Measurements from ENCODE around the gene PAPLN.

The PAPLN gene

DNA sequence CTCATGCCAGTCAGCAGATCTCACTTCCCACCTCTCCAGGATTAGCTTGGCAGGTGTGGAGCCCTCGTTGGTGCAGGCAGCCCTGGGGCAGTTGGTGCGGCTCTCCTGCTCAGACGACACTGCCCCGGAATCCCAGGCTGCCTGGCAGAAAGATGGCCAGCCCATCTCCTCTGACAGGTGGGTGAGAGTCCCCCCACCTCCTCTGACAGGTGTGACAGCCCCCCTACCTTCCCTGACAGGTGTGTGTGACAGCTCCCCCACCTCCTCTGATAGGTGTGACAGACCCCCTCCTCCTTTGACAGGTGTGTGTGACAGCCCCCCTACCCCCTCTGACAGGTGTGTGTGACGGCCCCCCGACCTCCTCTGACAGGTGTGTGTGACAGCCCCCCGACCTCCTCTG is 26.3 kb downstream of the PAPLN start:
- no peak for DNase-seq

DNA sequence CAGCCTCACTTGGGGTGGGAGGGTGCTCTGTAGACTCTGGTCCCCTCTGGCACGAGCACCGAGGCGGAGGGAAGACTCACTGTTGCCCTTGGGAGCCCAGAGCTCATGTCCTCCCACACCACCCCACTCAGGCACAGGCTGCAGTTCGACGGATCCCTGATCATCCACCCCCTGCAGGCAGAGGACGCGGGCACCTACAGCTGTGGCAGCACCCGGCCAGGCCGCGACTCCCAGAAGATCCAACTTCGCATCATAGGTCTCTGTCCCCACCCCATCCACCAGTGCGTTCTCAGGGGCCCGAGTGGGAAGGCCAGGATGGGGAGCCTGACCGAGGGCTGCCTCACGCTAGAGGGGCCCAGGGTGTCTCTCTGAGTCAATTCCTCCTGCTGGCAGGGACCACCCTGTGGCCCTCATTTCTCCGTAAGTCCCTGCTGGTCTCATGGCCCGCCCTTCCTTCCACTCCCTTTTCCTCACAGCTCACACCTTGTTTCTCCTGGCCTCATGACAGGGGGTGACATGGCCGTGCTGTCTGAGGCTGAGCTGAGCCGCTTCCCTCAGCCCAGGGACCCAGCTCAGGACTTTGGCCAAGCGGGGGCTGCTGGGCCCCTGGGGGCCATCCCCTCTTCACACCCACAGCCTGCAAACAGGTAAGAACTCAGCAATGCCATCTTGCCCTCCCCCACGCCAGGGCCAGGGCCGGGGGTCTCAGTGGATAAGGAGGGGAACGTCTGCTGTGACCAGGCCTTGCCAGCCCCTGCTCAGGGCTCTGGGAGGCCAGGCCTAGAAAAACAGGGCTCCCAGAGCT is 27.0 kb downstream of the PAPLN start:
- DNase-seq: no peak

DNA sequence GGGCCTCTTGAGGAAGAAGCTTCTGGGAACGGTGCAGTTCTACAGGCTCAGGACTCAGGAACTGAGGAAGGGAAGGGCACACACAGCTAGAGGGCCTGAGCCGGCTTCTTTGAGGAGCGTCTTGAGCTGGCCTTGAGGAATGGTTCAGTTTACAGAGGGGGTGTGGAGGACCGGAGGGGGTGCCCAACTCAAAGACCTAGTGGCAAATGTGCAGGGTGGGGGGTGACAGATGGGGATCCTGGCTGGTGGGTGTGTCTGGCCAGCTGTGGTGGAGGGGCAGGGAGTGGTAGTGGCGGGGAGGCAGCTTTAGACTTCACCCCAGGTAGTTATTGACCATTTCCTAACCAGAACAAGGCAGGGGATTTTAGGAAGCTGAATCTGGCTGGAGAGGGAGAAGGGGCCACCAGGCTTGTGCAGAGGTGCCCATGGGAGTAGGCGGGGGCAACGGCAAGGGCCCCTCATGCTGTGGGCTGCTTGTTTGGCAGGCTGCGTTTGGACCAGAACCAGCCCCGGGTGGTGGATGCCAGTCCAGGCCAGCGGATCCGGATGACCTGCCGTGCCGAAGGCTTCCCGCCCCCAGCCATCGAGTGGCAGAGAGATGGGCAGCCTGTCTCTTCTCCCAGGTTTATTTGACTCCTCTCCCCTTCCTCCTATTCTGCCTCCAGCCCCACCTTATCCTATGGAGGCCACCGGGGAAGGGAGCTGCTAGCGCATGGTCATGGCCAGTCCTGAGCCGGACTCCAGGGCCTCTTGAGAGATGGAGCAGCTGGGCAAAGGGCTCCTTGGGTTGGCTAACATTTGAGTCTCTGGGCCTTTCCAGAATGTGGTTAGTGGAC is 27.8 kb downstream of the PAPLN start:
- no peak for DNase-seq

DNA sequence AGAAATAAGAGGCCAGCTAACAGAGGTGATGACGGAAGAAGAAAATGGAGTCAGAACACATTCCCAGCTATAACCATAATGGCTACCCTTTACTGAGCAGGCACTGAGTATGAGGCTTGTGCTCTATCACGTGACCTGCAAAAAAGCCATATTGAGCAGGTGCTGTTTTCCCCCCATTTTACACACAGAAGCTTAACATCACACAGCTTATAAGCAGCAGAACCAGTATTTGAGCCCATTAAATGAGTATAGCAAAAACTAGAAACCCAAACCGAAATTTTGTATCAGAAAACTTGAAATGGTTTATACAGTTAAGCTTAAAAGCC is 28.4 kb downstream of the PAPLN start:
- DNase-seq: no peak

DNA sequence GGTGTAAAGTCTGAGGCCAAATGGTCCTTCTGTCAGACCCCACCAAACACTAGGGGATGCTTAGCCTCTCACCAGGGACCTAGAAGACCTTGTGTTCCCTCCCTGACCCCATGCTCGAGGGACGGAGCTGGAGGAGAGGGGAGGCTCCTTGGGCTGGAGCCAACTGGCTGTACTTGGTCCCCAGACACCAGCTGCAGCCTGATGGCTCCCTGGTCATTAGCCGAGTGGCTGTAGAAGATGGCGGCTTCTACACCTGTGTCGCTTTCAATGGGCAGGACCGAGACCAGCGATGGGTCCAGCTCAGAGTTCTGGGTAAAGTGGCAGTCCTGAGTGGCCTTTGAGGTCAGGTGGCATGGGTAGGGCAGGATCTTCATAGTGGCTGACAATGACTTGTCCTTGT is 29.0 kb downstream of the PAPLN start:
- DNase-seq: no peak

DNA sequence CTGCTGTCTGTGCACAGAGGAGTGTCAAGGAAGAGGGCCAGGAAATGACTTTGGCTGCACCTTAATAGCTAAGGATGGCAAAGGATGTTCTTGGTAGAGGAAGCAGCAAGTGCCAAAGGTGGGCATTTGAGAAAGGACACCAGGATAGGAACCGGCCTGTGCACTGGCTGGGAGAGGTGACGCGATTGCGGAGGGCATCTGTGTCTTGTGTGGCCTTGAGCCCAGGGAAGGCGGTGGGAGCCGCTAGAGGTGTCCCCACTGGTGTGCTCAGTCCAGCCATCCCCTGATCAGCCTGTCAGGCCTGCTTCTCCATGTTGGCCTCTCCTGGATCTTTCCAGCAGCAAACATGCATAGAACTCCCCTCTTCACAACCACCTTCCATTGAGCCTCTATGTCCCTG is 30.2 kb downstream of the PAPLN start:
- DNase-seq: no peak

DNA sequence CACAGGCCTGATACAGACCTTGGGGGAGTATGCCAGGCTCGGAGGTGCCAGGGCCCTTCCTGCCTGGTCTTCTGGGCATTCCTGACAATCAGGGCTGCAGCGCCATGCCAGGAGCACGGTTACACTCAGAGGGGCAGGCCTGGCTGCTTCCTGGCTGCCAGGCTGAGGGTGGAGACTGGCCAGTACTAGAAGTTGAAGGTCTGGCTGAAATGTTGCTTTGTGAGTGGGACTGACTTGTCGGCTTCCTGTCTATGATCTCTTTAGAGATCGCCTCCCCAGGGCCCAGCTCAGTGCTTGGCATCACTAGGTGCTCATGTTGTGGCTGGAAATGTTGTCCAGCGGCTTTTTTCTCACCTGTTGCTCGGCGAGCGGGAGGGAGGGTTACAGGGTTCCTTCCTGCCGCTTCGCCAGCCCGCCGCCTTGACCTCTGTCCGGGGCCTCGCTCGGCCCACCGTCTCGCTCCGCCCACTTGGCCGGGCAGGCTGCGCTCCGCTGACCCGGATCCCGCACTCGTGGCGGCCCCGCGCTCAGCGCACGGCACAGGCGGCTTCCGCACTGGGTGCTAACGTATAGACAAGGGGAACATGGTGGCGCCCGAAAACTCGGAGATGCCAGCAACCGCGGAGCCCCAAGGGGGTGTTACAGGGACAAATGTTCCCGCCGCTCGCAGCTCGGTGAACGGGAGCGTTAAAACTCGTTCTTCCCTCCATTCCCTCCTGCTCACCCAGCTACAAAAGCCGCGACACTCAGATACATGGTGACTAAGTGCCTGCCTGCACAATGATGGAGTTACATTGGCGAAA is 32.6 kb downstream of the PAPLN start:
- DNase-seq: no peak

DNA sequence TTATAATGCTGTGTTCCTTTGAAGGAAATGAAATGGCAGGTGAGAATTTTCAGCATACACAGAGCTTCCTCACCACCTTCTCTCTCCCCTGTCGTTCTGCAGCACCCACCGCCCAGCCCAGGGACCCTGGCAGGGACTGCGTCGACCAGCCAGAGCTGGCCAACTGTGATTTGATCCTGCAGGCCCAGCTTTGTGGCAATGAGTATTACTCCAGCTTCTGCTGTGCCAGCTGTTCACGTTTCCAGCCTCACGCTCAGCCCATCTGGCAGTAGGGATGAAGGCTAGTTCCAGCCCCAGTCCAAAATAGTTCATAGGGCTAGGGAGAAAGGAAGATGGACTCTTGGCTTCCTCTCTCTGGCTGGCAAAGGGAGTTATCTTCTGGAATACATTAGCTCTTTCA is 35.1 kb downstream of the PAPLN start:
- DNase-seq: no peak

DNA sequence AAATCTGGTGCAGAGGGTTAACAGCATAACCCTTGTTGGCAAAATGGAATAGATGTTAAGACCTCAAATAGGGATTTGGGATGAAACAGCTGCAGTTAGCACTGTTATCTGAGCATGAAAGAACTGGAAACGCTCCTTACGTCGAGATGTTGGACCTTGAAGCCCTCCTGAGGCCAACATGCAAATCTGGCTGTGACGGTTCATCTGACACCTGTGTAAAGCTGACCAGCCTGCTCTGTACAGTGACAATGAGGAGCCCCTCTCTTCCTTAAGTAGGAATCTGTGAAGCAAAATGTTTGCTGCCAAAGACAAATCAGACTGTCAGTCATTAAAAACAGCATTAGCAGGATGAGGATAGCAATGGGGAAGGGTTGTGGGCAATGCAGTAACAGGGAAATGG is 36.5 kb downstream of the PAPLN start:
- DNase-seq: no peak

DNA sequence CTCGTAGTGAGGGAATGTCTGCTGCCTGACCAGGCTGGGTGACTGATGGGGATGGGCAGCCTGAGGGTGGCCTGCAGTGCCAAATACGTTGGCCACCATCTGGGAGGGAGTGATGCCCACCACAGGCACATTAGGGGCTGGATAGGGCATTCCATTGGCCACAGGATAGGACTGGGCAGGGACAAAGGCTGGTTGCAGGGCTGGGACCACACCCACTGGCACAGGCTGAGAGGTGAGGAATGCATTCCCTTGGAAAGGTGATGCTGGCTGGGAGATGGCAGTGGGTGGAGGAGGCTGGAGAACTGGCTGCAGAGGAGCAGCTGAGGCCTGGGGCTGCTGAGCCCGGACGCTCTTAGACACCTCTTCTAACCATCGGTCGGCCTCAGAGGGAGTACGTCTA is 39.5 kb downstream of the PAPLN start:
- no peak for DNase-seq

DNA sequence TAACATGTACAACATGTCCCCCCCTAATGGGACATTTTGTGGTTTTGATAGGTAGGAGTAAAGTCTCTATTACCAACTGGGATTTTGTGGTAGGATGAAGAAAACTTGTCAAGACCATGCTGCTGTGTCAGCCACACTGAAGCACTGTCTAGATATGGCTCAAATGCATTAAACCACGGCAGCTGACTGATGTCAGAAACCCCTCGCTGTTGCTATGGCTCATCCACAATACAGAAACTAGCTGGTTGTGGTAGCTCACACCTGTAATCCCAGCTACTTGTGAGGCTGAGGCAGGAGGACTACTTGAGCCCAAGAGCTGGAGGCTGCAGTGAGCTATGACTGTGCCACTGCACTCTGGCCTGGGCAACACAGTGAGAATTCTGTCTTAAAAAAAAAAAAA is 40.1 kb downstream of the PAPLN start:
- no peak for DNase-seq

DNA sequence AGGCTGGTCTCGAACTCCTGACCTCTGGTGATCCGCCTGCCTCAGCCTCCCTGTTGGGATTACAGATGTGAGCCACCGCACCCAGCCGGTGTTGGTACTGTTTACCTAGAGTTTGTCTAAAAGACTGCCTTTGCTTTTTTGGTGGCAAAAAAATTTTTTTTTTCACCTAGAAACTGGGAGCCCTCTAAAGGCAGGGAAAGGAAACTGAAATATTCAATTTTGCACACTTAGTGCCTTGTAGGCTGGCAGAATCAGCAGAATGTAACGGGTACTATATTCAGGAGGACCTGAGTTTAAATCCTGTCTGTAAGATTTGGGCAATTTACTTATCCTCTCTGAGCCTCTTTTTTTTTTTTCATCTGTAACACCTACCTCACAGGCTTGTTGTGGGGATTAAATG is 43.6 kb downstream of the PAPLN start:
- DNase-seq: no peak

DNA sequence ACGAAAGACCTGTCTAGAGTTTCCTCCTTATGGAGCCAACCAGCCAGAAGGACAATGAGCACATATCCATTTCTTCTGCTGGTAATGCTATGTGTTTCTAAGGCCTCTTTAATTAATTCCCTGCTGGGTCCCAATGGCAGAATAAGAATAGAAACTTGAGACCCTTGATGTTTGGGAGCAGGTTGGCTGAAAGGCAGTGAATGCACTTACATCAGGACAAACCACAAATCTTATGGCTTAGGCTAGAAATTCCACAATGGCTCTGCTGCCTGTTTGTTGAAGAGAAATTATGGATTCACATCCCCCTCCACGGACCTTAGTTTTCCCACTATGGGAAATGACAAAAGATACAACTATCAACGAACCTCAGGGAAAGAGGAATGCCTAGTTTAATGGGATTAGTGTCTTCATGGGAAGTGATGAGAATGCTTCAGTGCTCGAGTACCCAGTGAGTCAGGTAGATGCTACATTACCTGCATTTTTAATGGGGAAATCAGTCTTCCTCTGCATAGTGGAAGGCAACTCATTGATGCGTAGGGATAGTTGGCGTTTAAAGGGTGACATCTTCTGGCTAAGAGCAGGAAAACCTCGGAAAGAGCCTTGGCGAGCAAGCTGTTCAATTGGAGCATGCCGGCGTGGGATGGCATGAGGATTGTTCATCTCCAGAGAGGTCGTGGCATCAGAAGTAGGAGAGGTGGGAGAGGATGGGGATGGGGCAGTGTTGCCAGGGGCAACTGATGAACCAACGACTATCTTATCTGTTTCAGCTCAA is 46.5 kb downstream of the PAPLN start:
- no peak for DNase-seq

DNA sequence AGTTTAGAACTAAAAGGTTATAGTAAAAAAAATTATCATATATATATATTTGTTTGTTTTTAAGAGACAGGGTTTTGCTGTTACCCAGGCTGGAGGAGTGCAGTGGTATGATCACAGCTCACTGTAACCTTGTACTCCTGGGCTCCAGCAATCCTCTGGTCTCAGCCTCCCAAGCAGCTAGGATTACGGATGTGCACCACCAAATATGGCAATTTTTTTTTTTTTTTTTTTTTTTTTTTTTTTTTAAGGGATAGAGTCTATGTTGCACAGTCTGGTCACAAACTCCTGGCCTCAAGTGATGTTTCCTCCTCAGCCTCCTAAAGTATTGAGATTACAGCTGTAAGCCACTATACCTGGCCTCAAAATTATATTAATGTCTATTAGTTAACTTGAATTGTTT is 48.7 kb downstream of the PAPLN start:
- DNase-seq: no peak

DNA sequence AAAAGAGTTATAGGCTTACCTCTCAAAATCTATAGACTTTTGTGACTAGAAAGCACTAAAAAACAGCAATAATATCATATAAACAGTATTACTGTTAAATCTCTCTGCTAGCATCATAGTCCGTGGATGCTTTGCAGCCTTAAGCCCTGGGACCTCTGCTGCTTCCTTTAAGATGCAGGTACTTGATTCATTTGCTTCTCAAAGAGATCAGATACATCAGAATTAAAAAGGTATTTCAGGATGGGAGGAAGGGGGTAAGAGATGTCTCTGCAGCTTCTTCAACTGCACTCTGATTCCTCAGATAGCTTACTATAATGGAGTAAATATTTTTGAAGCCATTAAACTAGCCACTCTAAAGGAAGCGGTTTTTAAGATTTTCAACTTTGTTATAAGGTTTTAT is 49.3 kb downstream of the PAPLN start:
- DNase-seq: no peak

DNA sequence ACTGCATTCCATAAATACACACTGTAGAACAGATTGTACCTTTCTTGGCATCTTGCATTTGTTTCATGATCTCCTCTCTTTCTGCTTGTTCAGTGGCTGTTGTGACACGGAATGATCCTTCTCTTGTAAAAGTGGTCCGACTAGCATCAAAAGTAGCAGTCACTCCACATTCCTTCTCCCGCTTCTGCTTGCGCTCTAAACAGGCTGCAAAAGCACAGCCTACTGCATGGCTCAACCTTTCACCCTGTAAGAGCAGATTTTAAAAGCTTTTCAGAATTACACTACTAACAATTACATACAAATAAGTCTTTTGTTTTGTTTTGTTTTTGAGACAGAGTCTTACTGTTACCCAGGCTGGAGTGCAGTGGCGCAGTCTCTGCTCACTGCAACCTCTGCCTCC is 49.8 kb downstream of the PAPLN start:
- DNase-seq: no peak

DNA sequence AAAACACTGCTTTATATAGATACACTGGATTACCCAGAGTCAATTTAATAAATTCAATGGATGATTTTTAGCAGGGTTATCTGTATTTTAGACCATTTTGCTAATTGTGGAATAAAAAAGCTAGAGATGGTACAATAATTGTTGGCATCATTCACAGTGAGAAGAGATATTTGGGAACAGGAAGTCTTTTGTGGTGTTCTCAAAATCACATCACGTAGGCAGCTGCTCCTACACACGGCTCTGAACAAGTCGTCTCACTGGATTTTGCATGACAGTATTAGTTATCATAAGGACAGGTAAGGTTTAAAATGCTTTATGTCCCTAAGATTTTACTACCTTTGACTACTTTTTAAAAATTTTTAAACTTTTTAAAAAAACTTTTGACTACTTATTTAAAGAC is 52.0 kb downstream of the PAPLN start:
- no peak for DNase-seq

DNA sequence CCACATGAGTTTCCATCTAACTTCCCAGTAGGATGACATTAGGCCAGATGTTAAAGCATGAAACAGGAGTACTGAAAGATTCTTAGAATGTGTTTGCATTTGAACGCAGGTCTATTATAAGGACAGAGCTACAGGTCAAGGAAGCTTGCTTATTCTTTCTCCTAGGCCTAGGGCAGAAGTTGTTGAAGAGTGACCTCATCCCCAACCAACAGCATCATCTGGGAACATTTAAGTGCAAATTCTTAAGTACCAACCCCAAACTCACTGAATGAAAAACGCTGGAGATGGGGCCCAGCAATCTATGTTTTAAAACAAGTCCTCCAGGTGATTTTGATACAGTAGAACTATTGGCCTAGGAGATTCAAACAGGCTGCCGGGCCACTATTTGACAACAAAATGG is 52.4 kb downstream of the PAPLN start:
- DNase-seq: no peak

DNA sequence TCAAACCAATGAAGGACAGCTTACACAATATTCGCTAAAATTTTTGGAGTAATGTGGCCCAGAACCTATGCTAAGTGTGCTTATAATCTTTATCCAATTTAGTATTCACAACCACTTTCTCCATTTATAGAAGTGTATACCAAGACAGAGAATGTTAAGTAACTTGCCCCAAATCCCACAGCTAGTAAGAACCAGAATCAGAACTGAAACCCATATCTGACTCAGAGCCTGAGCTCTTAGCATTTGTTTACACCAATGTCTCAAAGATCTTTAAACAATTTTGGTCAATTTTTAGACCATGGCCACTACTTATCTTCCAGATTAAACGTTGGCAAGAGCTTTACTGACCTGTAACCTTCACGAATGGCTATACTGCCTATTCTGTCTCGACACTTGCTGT is 53.0 kb downstream of the PAPLN start:
- no peak for DNase-seq

DNA sequence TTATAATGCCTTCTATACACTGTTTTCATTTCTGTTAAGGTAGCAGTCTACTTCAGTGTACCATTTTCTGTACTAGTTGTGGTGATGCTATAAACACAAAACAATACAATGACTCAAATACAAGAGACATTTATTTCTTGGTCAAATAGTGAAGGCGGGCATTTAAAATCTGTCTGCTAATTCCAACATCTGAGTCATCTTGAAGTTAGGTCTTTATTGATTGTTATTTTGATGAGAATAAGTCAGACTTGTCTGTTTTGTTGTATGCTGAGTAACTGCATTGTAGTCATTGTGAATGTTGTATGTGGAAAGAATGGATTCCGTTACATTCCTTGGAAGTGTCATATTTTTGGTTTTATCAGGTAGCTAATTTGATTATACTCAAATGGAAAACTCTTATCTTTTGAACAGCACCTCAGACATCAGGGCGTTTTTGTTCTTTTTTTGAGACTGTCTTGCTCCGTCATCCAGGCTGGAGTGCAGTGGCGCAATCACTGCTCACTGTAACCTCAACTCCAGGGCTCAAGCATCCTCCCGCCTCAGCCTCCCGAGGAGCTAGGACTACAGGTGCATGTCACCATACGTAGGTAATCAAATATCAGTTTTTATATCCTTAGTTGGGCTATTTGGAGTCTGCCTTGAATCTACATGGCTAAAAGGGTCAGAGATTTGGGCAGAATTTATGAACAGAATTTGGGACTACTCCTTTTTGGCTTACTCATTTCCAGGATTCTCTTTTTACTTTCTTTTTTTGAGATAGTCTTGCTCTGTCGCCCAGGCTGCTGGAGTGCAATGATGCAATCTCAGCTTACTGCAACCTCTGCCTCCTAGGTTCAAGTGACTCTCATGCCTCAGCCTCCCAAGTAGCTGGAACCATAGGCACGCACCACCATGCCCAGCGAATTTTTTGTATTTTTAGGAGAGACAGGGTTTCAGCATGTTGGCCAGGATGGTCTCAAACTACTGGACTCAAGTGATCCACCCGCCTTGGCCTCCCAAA is 56.8 kb downstream of the PAPLN start:
- DNase-seq: no peak

DNA sequence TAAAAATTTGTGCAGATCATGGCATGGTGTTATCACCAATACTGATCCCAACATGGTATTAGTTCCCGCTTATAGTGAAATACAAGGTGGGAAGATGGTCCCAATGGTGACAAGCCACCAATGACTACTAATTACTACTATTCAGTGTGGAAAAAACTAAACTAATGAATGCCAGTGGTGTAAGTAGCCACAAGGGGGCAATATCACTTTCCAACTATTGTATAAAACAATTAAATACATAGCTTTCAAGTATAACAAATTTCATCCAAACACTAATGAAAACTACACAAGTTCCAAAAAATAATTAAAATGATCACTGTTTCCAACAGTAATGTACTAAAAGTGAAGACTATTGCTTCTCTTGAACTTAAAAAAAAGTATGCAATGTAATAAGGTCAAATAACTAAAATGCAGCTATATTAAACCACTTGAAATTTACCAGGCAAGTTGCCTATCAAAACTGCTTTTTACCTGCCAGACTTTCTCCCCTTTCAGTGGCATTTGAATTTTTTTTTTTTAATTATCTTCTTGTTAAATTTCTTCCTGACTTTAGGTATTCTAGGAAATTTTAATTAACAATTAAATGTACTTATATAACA is 58.0 kb downstream of the PAPLN start:
- DNase-seq: peak; percentile 25

Data from stimulated activated CD4-positive, alpha-beta T cell treated with anti-CD3 and anti-CD28 coated beads, Interleukin-4, amount 100 ng/mL, for 24 hours (primary cell).